ENCODE results near the gene DHRSX. TPM values are rescaled to one million over a fixed set of nuclear protein-coding genes. Genes with fewer than 3 reads are reported as not detected.
A peak's percentile ranks its signal among the peaks of the same experiment; 100 is the strongest.

Gene DHRSX
- total and polyA plus RNA-seq, 7 donors: 12.5 to 25.2 (median 16.1) TPM

- Histone ChIP-seq H3K4me1 (peaks cover 0 to 8% (median 2%) of the 10 kb centered on the region in 4 donors), H3K4me3 (no peak overlapping the region), H3K27ac (no peak overlapping the region), H3K27me3 (no peaks in the 10 kb centered on the region), H3K9me3 (no peaks in the 10 kb centered on the region), H3K36me3 (no peaks in the 10 kb centered on the region)
- intact Hi-C loops (cut with DNase I): loop anchor here (5.0 to 10.0 kb wide), 4 partner anchors 367 to 1487 kb away; partner anchors contain the start of genes AKAP17A, ASMTL and CD99
- 93 to 94% methylated on average over 5 of the region's 5 CpGs for WGBS, 2 donors
- no peak for DNase-seq
- TF ChIP-seq EP300 (IDR thresholded peaks at IDR 0.05) (no peak), CTCF (IDR thresholded peaks at IDR 0.05) (no peak), POLR2AphosphoS5 (IDR thresholded peaks at IDR 0.05) (no peak), POLR2A (IDR thresholded peaks at IDR 0.05) (no peak)
Observed at GRCh38 chrX:2327423-2327822, 173.4 kb downstream of the DHRSX start.

- WGBS, 2 donors: 62 to 88% methylated on average over 27 of the region's 27 CpGs
- intact Hi-C loops (cut with DNase I): loop anchor here (2.0 to 10.0 kb wide), 5 partner anchors 174 to 1490 kb away; partner anchors contain the start of genes AKAP17A, ASMTL and CD99
- H3K9me3 ChIP-seq: no peaks in the 10 kb centered on the region
- peak overlapping the region; percentile 10 to 75 (median 67) for H3K27ac ChIP-seq
- TF ChIP-seq CTCF (IDR thresholded peaks at IDR 0.05) (no peak), EP300 (IDR thresholded peaks at IDR 0.05) (no peak), POLR2A (IDR thresholded peaks at IDR 0.05) (no peak), POLR2AphosphoS5 (IDR thresholded peaks at IDR 0.05) (peak; percentile 59 to 84 (median 82))
- peak overlapping the region in 3 of 4 donors; percentile 30 to 52 (median 39) for H3K4me3 ChIP-seq
- H3K4me1 ChIP-seq: peaks cover 0 to 9% (median 8%) of the 10 kb centered on the region in 4 donors
- H3K36me3 ChIP-seq: no peaks in the 10 kb centered on the region
- peak; percentile 96 for DNase-seq
- no peaks in the 10 kb centered on the region for H3K27me3 ChIP-seq
Observed at GRCh38 chrX:2325076-2325784, 175.5 kb downstream of the DHRSX start.

- TF ChIP-seq CTCF (IDR thresholded peaks at IDR 0.05): no peak
- TF ChIP-seq POLR2A (IDR thresholded peaks at IDR 0.05): no peak
- no peak for TF ChIP-seq EP300 (IDR thresholded peaks at IDR 0.05)
- TF ChIP-seq POLR2AphosphoS5 (IDR thresholded peaks at IDR 0.05): no peak
- intact Hi-C loops (cut with DNase I): loop anchor here (2.0 to 10.0 kb wide), 5 partner anchors 175 to 1491 kb away; partner anchors contain the start of genes AKAP17A and CD99
- no peaks in the 10 kb centered on the region for H3K9me3 ChIP-seq
- no peaks in the 10 kb centered on the region for H3K36me3 ChIP-seq
- H3K27ac ChIP-seq: peak overlapping the region in 1 of 4 donors; percentile 15
- 73 to 90% methylated on average over 8 of the region's 8 CpGs for WGBS, 2 donors
- H3K4me1 ChIP-seq: peaks cover 0 to 9% (median 8%) of the 10 kb centered on the region in 4 donors
- H3K27me3 ChIP-seq: no peaks in the 10 kb centered on the region
- peak overlapping the region in 1 of 4 donors; percentile 52 for H3K4me3 ChIP-seq
- DNase-seq: no peak
Observed at GRCh38 chrX:2324151-2324550, 176.6 kb downstream of the DHRSX start.

GRCh38 chrX:2321411-2321810 lies 179.4 kb downstream of the DHRSX start:
- H3K27me3 ChIP-seq: no peaks in the 10 kb centered on the region
- no peak overlapping the region for H3K27ac ChIP-seq
- TF ChIP-seq POLR2A (IDR thresholded peaks at IDR 0.05): no peak
- TF ChIP-seq CTCF (IDR thresholded peaks at IDR 0.05): no peak
- TF ChIP-seq EP300 (IDR thresholded peaks at IDR 0.05): no peak
- TF ChIP-seq POLR2AphosphoS5 (IDR thresholded peaks at IDR 0.05): no peak
- no peak overlapping the region for H3K4me3 ChIP-seq
- DNase-seq: no peak
- H3K9me3 ChIP-seq: no peaks in the 10 kb centered on the region
- WGBS, 2 donors: 75 to 86% methylated on average over 9 of the region's 9 CpGs
- H3K4me1 ChIP-seq: peaks cover 0 to 13% (median 9%) of the 10 kb centered on the region in 4 donors
- H3K36me3 ChIP-seq: no peaks in the 10 kb centered on the region
- intact Hi-C loops (cut with DNase I): loop anchor here (5.0 to 10.0 kb wide), 4 partner anchors 286 to 1493 kb away; partner anchors contain the start of genes AKAP17A and CD99
